IMR-90 (cell line): ENCODE measurements around the gene CDC20B. TPM values are rescaled to one million over a fixed set of nuclear protein-coding genes. Genes with fewer than 3 reads are reported as not detected.

Experiments used
- ATAC-seq: fragments of 200-7000 bp; cut with Tn5 transposase; 2 replicates; pipeline ENCODE4 v1.9.1; 2020; ENCODE audit warnings: low read depth, mild to moderate bottlenecking, moderate library complexity
- BruUV-seq: library from RNA; stranded (reverse); fragments of 400-500 nt; replicated peaks from 2 replicates; lab custom pipeline; 2021; lab: Mats Ljungman, UMichigan
- CTCF ChIA-PET: fragments of 300-600 bp; formaldehyde crosslinking; extraction: SDS; loops from one replicate; lab custom pipeline; 2021; ENCODE audit warnings: antibody characterized with exemption; lab: Yijun Ruan, JAX
- POLR2A ChIA-PET: fragments of 300-600 bp; sonication (Branson Sonifier 250); formaldehyde crosslinking; loops from one replicate; lab custom pipeline; 2022; ENCODE audit warnings: antibody characterized with exemption; ENCODE audit not compliant: unreplicated experiment; lab: Charles Lee
- DNase-seq: peaks from one replicate; pipeline ENCODE4 v3.0.0; 2013
- H2AFZ ChIP-seq: replicated peaks from 2 replicates; pipeline ENCODE3; 2013; ENCODE audit warnings: low read length, mild to moderate bottlenecking; ENCODE audit not compliant: poor library complexity
- H2AK5ac ChIP-seq: 2 replicates; pipeline ENCODE4 v1.6.1; 2013; ENCODE audit warnings: low read depth, low read length, inconsistent platforms
- H2AK9ac ChIP-seq: replicated peaks from 2 replicates; pipeline ENCODE3; 2013; ENCODE audit warnings: mild to moderate bottlenecking, low read depth, low read length, moderate library complexity; ENCODE audit not compliant: poor library complexity
- H2BK120ac ChIP-seq: 2 replicates; pipeline ENCODE4 v1.6.1; 2013; ENCODE audit warnings: low read depth, low read length, inconsistent platforms
- H2BK15ac ChIP-seq: 3 replicates; pipeline ENCODE4 v1.6.1; 2013; ENCODE audit warnings: low read depth, low read length, inconsistent platforms
- H2BK20ac ChIP-seq: 2 replicates; pipeline ENCODE4 v1.6.1; 2013; ENCODE audit warnings: low read depth, mild to moderate bottlenecking, inconsistent platforms, low read length, moderate library complexity
- H2BK5ac ChIP-seq: 2 replicates; pipeline ENCODE4 v1.6.1; 2013; ENCODE audit warnings: mild to moderate bottlenecking, low read depth, low read length, inconsistent platforms; ENCODE audit not compliant: poor library complexity, severe bottlenecking
- H3K14ac ChIP-seq: replicated peaks from 2 replicates; pipeline ENCODE4 v1.6.1; 2013; ENCODE audit warnings: low read depth, low read length, inconsistent platforms
- H3K18ac ChIP-seq: 2 replicates; pipeline ENCODE4 v1.6.1; 2013; ENCODE audit warnings: low read depth, low read length, control low read depth
- H3K23ac ChIP-seq: 2 replicates; pipeline ENCODE4 v1.6.1; 2013; ENCODE audit warnings: low read depth, low read length, inconsistent platforms
- H3K27ac ChIP-seq: 2 replicates; pipeline ENCODE4 v1.5.1; 2013; ENCODE audit warnings: mild to moderate bottlenecking, control low read depth, low read length; ENCODE audit not compliant: insufficient read depth
- H3K27me3 ChIP-seq: 2 replicates; pipeline ENCODE4 v1.6.1; 2013; ENCODE audit warnings: low read length; ENCODE audit not compliant: control insufficient read depth, insufficient read depth
- H3K36me3 ChIP-seq: 2 replicates; pipeline ENCODE4 v1.6.1; 2013; ENCODE audit warnings: low read length, mixed read lengths; ENCODE audit not compliant: control insufficient read depth, insufficient read depth
- H3K4ac ChIP-seq: 2 replicates; pipeline ENCODE4 v1.6.1; 2013; ENCODE audit warnings: low read depth, low read length, inconsistent platforms
- H3K4me1 ChIP-seq: 2 replicates; pipeline ENCODE4 v1.6.1; 2013; ENCODE audit warnings: low read length, mixed read lengths; ENCODE audit not compliant: control insufficient read depth, insufficient read depth
- H3K4me2 ChIP-seq: 2 replicates; pipeline ENCODE4 v1.6.1; 2013; ENCODE audit warnings: low read depth, mild to moderate bottlenecking, control low read depth, low read length, moderate library complexity
- H3K4me3 ChIP-seq: 2 replicates; pipeline ENCODE4 v1.5.1; 2013; ENCODE audit warnings: low read depth, mild to moderate bottlenecking, control low read depth, low read length, moderate library complexity; ENCODE audit not compliant: insufficient read depth
- H3K56ac ChIP-seq: 2 replicates; pipeline ENCODE4 v1.6.1; 2013; ENCODE audit warnings: low read length, inconsistent platforms; ENCODE audit not compliant: insufficient read depth; ENCODE audit errors: extremely low read depth
- H3K79me1 ChIP-seq, 2 experiments: 2 replicates each; pipeline ENCODE4 v1.6.1; 2013; ENCODE audit warnings: low read length in 2 of 2, inconsistent platforms in 1 of 2, low read depth in 1 of 2
- H3K9ac ChIP-seq: 2 replicates; pipeline ENCODE4 v1.6.1; 2013; ENCODE audit warnings: low read depth, low read length, control low read depth
- H3K9me1 ChIP-seq: 2 replicates; pipeline ENCODE4 v1.6.1; 2013; ENCODE audit warnings: low read length, inconsistent platforms; ENCODE audit not compliant: insufficient read depth
- H3K9me3 ChIP-seq: 2 replicates; pipeline ENCODE4 v1.6.1; 2013; ENCODE audit warnings: low read length; ENCODE audit not compliant: control insufficient read depth, insufficient read depth
- H4K20me1 ChIP-seq: 2 replicates; pipeline ENCODE4 v1.6.1; 2013; ENCODE audit warnings: low read length, inconsistent platforms; ENCODE audit not compliant: insufficient read depth
- H4K5ac ChIP-seq: 2 replicates; pipeline ENCODE4 v1.6.1; 2013; ENCODE audit warnings: mild to moderate bottlenecking, low read depth, low read length, control low read depth
- H4K8ac ChIP-seq, 2 experiments: 2 replicates each; pipeline ENCODE4 v1.6.1; 2013; ENCODE audit warnings: low read depth in 2 of 2, low read length in 2 of 2, control low read depth in 1 of 2, inconsistent platforms in 1 of 2
- H4K91ac ChIP-seq: 2 replicates; pipeline ENCODE4 v1.6.1; 2013; ENCODE audit warnings: low read depth, low read length, inconsistent platforms; ENCODE audit not compliant: insufficient read depth
- BHLHE40 ChIP-seq: fragments of 150-350 bp; IDR thresholded peaks from 2 replicates; pipeline ENCODE4 v1.6.1; 2016; ENCODE audit warnings: mild to moderate bottlenecking, low read depth, low read length
- CEBPB ChIP-seq: IDR thresholded peaks from 2 replicates; pipeline ENCODE4 v1.6.1; 2012; ENCODE audit warnings: low read depth, low read length, improper control_type of control experiment
- CHD1 ChIP-seq: IDR thresholded peaks from 2 replicates; pipeline ENCODE4 v1.6.1; 2012; ENCODE audit warnings: low read depth, low read length, improper control_type of control experiment
- CTCF ChIP-seq: conservative IDR thresholded peaks from 2 replicates; pipeline ENCODE4 v1.5.1; 2012; ENCODE audit warnings: mild to moderate bottlenecking, low read depth, low read length, improper control_type of control experiment
- ELK1 ChIP-seq: fragments of 150-350 bp; IDR thresholded peaks from 2 replicates; pipeline ENCODE4 v1.6.1; 2016; ENCODE audit warnings: low read depth, mild to moderate bottlenecking, low read length, moderate library complexity, borderline replicate concordance
- FOS ChIP-seq: fragments of 150-350 bp; IDR thresholded peaks from 2 replicates; pipeline ENCODE4 v1.6.1; 2016; ENCODE audit warnings: low read depth, low read length
- MAFK ChIP-seq: IDR thresholded peaks from 2 replicates; pipeline ENCODE4 v1.6.1; 2012; ENCODE audit warnings: low read depth, low read length, improper control_type of control experiment
- MAZ ChIP-seq: IDR thresholded peaks from 2 replicates; pipeline ENCODE4 v1.6.1; 2012; ENCODE audit warnings: low read depth, mild to moderate bottlenecking, low read length, improper control_type of control experiment, moderate library complexity, borderline replicate concordance
- MXI1 ChIP-seq: IDR thresholded peaks from 2 replicates; pipeline ENCODE4 v1.6.1; 2012; ENCODE audit warnings: low read depth, mild to moderate bottlenecking, low read length, moderate library complexity, borderline replicate concordance
- NFE2L2 ChIP-seq: fragments of 150-350 bp; IDR thresholded peaks from 2 replicates; pipeline ENCODE4 v1.6.1; 2016; ENCODE audit warnings: low read depth, mild to moderate bottlenecking, low read length
- POLR2A ChIP-seq: IDR thresholded peaks from 2 replicates; pipeline ENCODE4 v1.6.1; 2012; ENCODE audit warnings: mild to moderate bottlenecking, low read depth, low read length
- RAD21 ChIP-seq: IDR thresholded peaks from 2 replicates; pipeline ENCODE4 v1.6.1; 2012; ENCODE audit warnings: low read length, improper control_type of control experiment
- RCOR1 ChIP-seq: IDR thresholded peaks from 2 replicates; pipeline ENCODE4 v1.6.1; 2012; ENCODE audit warnings: mild to moderate bottlenecking, low read length, improper control_type of control experiment; ENCODE audit not compliant: insufficient replicate concordance
- RFX5 ChIP-seq: IDR thresholded peaks from 2 replicates; pipeline ENCODE4 v1.8.0; 2012; ENCODE audit warnings: low read depth, mild to moderate bottlenecking, low read length, moderate library complexity
- SMC3 ChIP-seq: fragments of 150-350 bp; IDR thresholded peaks from 2 replicates; pipeline ENCODE4 v1.6.1; 2016; ENCODE audit warnings: low read depth, mild to moderate bottlenecking, antibody characterized with exemption, low read length, moderate library complexity
- USF2 ChIP-seq: fragments of 150-350 bp; IDR thresholded peaks from 2 replicates; pipeline ENCODE4 v1.6.1; 2017; ENCODE audit warnings: mild to moderate bottlenecking, antibody characterized with exemption, low read length, low read depth
- WGBS, 2 experiments: methylation state at CpG; one replicate each; pipeline versions ENCODE4 v1.1.5 to v1.1.7; 2013; ENCODE audit warnings: missing lambda C conversion rate in 2 of 2; ENCODE audit not compliant: insufficient read length in 1 of 2; ENCODE audit errors: extremely low coverage in 2 of 2; 5-methylcytosine and 5-hydroxymethylcytosine counted together
- dilution Hi-C: fragments of 300-500 bp; cut with HindIII; formaldehyde crosslinking; loops from one replicate; pipeline ENCODE4 v1.14.3; 2018; ENCODE audit warnings: low sequenced_read_pairs; ENCODE audit not compliant: unreplicated experiment
- in situ Hi-C: fragments of 300-500 bp; cut with MboI; formaldehyde crosslinking; loops from 3 replicates; pipeline ENCODE4 v1.14.3; 2019; ENCODE audit warnings: low sequenced_read_pairs, inconsistent platforms, mixed read lengths
- intact Hi-C: fragments of 100-400 bp; cut with micrococcal nuclease; formaldehyde crosslinking; loops from 2 replicates; pipeline ENCODE4 v1.10.0; 2022
- polyA plus RNA-seq, 3 experiments: library from polyadenylated mRNA; depleted of rRNA; stranded (reverse); fragments of >200 nt; gene quantifications; 2 replicates each; pipeline ENCODE4 v1.2.3, GENCODE V29; 2012; ENCODE audit warnings: low replicate concordance in 1 of 3
- total RNA-seq: library from RNA; depleted of rRNA; stranded (reverse); fragments of >200 nt; gene quantifications from 2 replicates; pipeline ENCODE4 v1.2.3, GENCODE V29; 2012

CDC20B gene
- total and polyA plus RNA-seq, 2 of the 4 experiments (the other 2 are of a cell fraction), result not detected

GRCh38 chr5:55063899-55064298 is 109.1 kb downstream of the CDC20B start:
- H4K8ac ChIP-seq, result no peak overlapping the region
- no TSS peak for BruUV-seq
- whole genome bisulfite sequencing, 2 experiments, result no CpG with 5 or more reads among the region's 2 CpGs
- in situ Hi-C loops, result no loop called here
- H3K4me3 ChIP-seq, result no peak overlapping the region
- H3K9me3 ChIP-seq, result no peaks in the 10 kb centered on the region
- H3K4ac ChIP-seq, result no peak overlapping the region
- POLR2A ChIA-PET, result no interaction called here
- intact Hi-C loops, result no loop called here
- no peak overlapping the region for H3K18ac ChIP-seq
- no peak overlapping the region for H3K9ac ChIP-seq
- H2AK9ac ChIP-seq, result no peak overlapping the region
- no peak overlapping the region for H3K27ac ChIP-seq
- no peaks in the 10 kb centered on the region for H3K79me1 ChIP-seq
- TF ChIP-seq RFX5 (no peak), CHD1 (no peak), POLR2A (no peak), ELK1 (no peak), USF2 (no peak), BHLHE40 (no peak), MAZ (no peak), SMC3 (no peak), RCOR1 (no peak), CTCF (no peak), CEBPB (no peak), FOS (no peak), RAD21 (no peak), MAFK (no peak), MXI1 (no peak), NFE2L2 (no peak)
- H3K9me1 ChIP-seq, result peaks cover 5% of the 10 kb centered on the region
- no peak overlapping the region for H4K91ac ChIP-seq
- H3K27me3 ChIP-seq, result peaks cover 9% of the 10 kb centered on the region
- H3K23ac ChIP-seq, result no peak overlapping the region
- peak; percentile 62 for ATAC-seq
- no peak overlapping the region for H3K56ac ChIP-seq
- H2BK15ac ChIP-seq, result no peak overlapping the region
- H2AK5ac ChIP-seq, result no peak overlapping the region
- no peak overlapping the region for H4K5ac ChIP-seq
- no peak overlapping the region for H2AFZ ChIP-seq
- H2BK120ac ChIP-seq, result no peak overlapping the region
- no peak overlapping the region for H3K14ac ChIP-seq
- no peaks in the 10 kb centered on the region; the same call in 1 of the 2 replicates for H4K20me1 ChIP-seq
- dilution Hi-C loops, result no loop called here
- no peak overlapping the region for H2BK20ac ChIP-seq
- H3K4me1 ChIP-seq, result peaks cover 3% of the 10 kb centered on the region; the same call in 1 of the 2 replicates
- no peak overlapping the region for H2BK5ac ChIP-seq
- CTCF ChIA-PET, result no interaction called here
- H3K36me3 ChIP-seq, result no peaks in the 10 kb centered on the region
- H3K4me2 ChIP-seq, result no peak overlapping the region
- peak; percentile 35 for DNase-seq
